K562 (cell line): ENCODE results near the gene PYY. TPM values are rescaled to one million over a fixed set of nuclear protein-coding genes. Genes with fewer than 3 reads are reported as not detected.

Experiments used
- ATAC-seq: fragments of 200-7000 bp; cut with Tn5 transposase; 3 replicates; pipeline ENCODE4 v1.9.1; 2020; ENCODE audit warnings: moderate library complexity
- BruUV-seq: library from RNA; stranded (reverse); fragments of 400-500 nt; replicated peaks from 2 replicates; lab custom pipeline; 2021; lab: Mats Ljungman, UMichigan
- CTCF ChIA-PET: fragments of 300-600 bp; formaldehyde crosslinking; extraction: SDS; loops from one replicate; lab custom pipeline; 2021; ENCODE audit warnings: low intra/inter-chr PET ratio; lab: Yijun Ruan, JAX
- POLR2A ChIA-PET: fragments of 300-600, 350-650 bp; sonication (Branson Sonifier 250); formaldehyde crosslinking; extraction: SDS; loops from one replicate; lab custom pipeline; 2021; ENCODE audit warnings: antibody characterized with exemption, inconsistent platforms; lab: Yijun Ruan, JAX
- DNase-seq, 4 experiments: peaks; one replicate each; pipeline versions ENCODE4 v3.0.0 to v3.0.0-alpha.2; 2011 to 2018; ENCODE audit warnings: low spot score in 3 of 4, mixed read lengths in 3 of 4; ENCODE audit errors: extremely low read depth in 1 of 4
- FAIRE-seq: peaks from 2 replicates; lab custom pipeline; 2011; peaks lifted over from hg19 to GRCh38; lab: Jason Lieb, UNC
- H2AFZ ChIP-seq: 2 replicates; pipeline ENCODE4 v1.6.0; 2011; ENCODE audit warnings: low read depth, low read length, control low read depth, inconsistent platforms
- H3K27ac ChIP-seq: fragments of 200-600 bp; 3 replicates; pipeline ENCODE4 v1.8.0; 2011; ENCODE audit warnings: low read depth, mild to moderate bottlenecking, control low read depth, inconsistent platforms, low read length, moderate library complexity, mixed read lengths; ENCODE audit errors: extremely low read depth
- H3K27me3 ChIP-seq, 2 experiments: fragments of 300-600 bp in 1 of 2; 2 replicates in 1 of 2; 3 replicates in 1 of 2; pipeline versions ENCODE4 v1.6.0 to v1.8.0; 2011; ENCODE audit warnings: inconsistent platforms in 2 of 2, low read length in 2 of 2, mild to moderate bottlenecking in 1 of 2, mixed read lengths in 1 of 2, moderate library complexity in 1 of 2; ENCODE audit not compliant: control insufficient read depth in 2 of 2, insufficient read depth in 2 of 2
- H3K36me3 ChIP-seq: fragments of 300-600 bp; 3 replicates; pipeline ENCODE4 v1.8.0; 2011; ENCODE audit warnings: mild to moderate bottlenecking, low read length, inconsistent platforms; ENCODE audit not compliant: control insufficient read depth, insufficient read depth
- H3K4me1 ChIP-seq, 2 experiments: fragments of 200-600 bp in 1 of 2; replicated peaks in 1 of 2; 2 replicates in 1 of 2; 3 replicates in 1 of 2; pipeline versions ENCODE4 v1.5.1 to v1.8.0; 2011; ENCODE audit warnings: inconsistent platforms in 2 of 2, low read length in 2 of 2, mild to moderate bottlenecking in 1 of 2, mixed read lengths in 1 of 2, moderate library complexity in 1 of 2; ENCODE audit not compliant: control insufficient read depth in 2 of 2, insufficient read depth in 2 of 2
- H3K4me2 ChIP-seq: 2 replicates; pipeline ENCODE4 v1.6.1; 2011; ENCODE audit warnings: low read length, control low read depth, inconsistent platforms, mixed read lengths; ENCODE audit not compliant: insufficient read depth
- H3K4me3 ChIP-seq: fragments of 200-600 bp; sonication (generic), shearing (Covaris generic); 2 replicates; pipeline ENCODE4 v1.5.1; 2016; ENCODE audit warnings: control low read depth, inconsistent platforms
- H3K79me2 ChIP-seq: fragments of 200-600 bp; 3 replicates; pipeline ENCODE4 v1.8.0; 2011; ENCODE audit warnings: low read length, inconsistent platforms; ENCODE audit not compliant: control insufficient read depth, insufficient read depth
- H3K9ac ChIP-seq, 2 experiments: 2 replicates each; pipeline versions ENCODE4 v1.6.0 to v1.6.1; 2011; ENCODE audit warnings: low read depth in 2 of 2, low read length in 2 of 2, control low read depth in 1 of 2, inconsistent platforms in 1 of 2, mild to moderate bottlenecking in 1 of 2, mixed read lengths in 1 of 2; ENCODE audit not compliant: insufficient read depth in 1 of 2
- H3K9me1 ChIP-seq: one replicate; pipeline ENCODE4 v1.6.0; 2011; ENCODE audit warnings: inconsistent platforms, mild to moderate bottlenecking, low read length, moderate library complexity; ENCODE audit not compliant: control insufficient read depth, insufficient read depth
- H3K9me3 ChIP-seq: replicated peaks from 2 replicates; pipeline ENCODE4 v1.5.1; 2011; ENCODE audit warnings: low read depth, low read length, inconsistent platforms; ENCODE audit not compliant: control insufficient read depth, insufficient read depth
- H4K20me1 ChIP-seq: replicated peaks from 2 replicates; pipeline ENCODE4 v1.6.1; 2011; ENCODE audit warnings: low read length, inconsistent platforms, mixed read lengths; ENCODE audit not compliant: control insufficient read depth, insufficient read depth
- BCL6 ChIP-seq: fragments of 250-450 bp; sonication (Bioruptor Pico); IDR thresholded peaks from 2 replicates; pipeline ENCODE4 v1.4.0; 2020
- HDAC1 ChIP-seq, 2 experiments: fragments of 450-650 bp; IDR thresholded peaks; 2 replicates each; pipeline ENCODE4 v1.6.1; 2016 to 2017; ENCODE audit warnings: inconsistent platforms in 1 of 2, mild to moderate bottlenecking in 1 of 2, moderate library complexity in 1 of 2
- KDM5B ChIP-seq: fragments of 200-600 bp; sonication (generic); IDR thresholded peaks from 2 replicates; pipeline ENCODE4 v1.6.1; 2012; ENCODE audit warnings: low read depth, mild to moderate bottlenecking, moderate library complexity, low read length, control low read depth, inconsistent platforms; ENCODE audit not compliant: insufficient replicate concordance
- RFX7 ChIP-seq: fragments of 250-450 bp; sonication (Bioruptor Pico); IDR thresholded peaks from 2 replicates; pipeline ENCODE4 v1.5.1; 2021; ENCODE audit warnings: mild to moderate bottlenecking
- ZNF780A ChIP-seq: fragments of 250-450 bp; sonication (Bioruptor Pico); IDR thresholded peaks from 2 replicates; pipeline ENCODE4 v1.5.0; 2021; ENCODE audit warnings: mild to moderate bottlenecking
- WGBS: fragments of 100-300 bp; shearing (Covaris generic); methylation state at CpG from one replicate; pipeline ENCODE4 v1.1.6; 2016; ENCODE audit warnings: low coverage, mixed read lengths; ENCODE audit not compliant: insufficient coverage; ENCODE audit errors: missing lambda C conversion rate; 5-methylcytosine and 5-hydroxymethylcytosine counted together
- in situ Hi-C: fragments of 300-500 bp; cut with MboI; formaldehyde crosslinking; loops from 4 replicates; pipeline ENCODE4 v1.15.0; 2018; ENCODE audit warnings: inconsistent platforms, mixed read lengths
- intact Hi-C: fragments of 100-400 bp; cut with micrococcal nuclease; formaldehyde crosslinking; loops from 2 replicates; pipeline ENCODE4 v1.14.2; 2022
- polyA plus RNA-seq, 8 experiments: library from polyadenylated mRNA; depleted of rRNA in 4 of 8; stranded (reverse) in 5 of 8; unstranded in 3 of 8; fragments of >200 nt; fragmentation: Nextera tagmentation in 2 of 8; fragmentation: Illumina TruSeq in 1 of 8; extraction: Ambion mirVana in 2 of 8; extraction: Trizol in 1 of 8; gene quantifications; 2 replicates each; pipeline versions ENCODE4 v1.2.1 to v1.2.3, GENCODE V29; 2011 to 2014; ENCODE audit warnings: inconsistent platforms in 1 of 8, missing spikeins in 1 of 8
- total RNA-seq, 7 experiments: library from RNA; depleted of rRNA in 6 of 7; stranded (reverse); fragments of >200 nt in 6 of 7; fragmentation: Illumina TruSeq in 2 of 7; extraction: Trizol in 2 of 7; gene quantifications; 2 replicates each; pipeline versions ENCODE4 v1.2.1 to v1.2.3, GENCODE V29; 2011 to 2021; ENCODE audit warnings: low replicate concordance in 1 of 7
- TF ChIP-seq, protein P1 (sequence below): fragments of 250-450 bp; sonication (Bioruptor Pico); IDR thresholded peaks from 2 replicates; pipeline ENCODE4 v1.5.0; 2022; ENCODE audit warnings: mild to moderate bottlenecking
- TF ChIP-seq, protein P2 (sequence below): fragments of 200-800 bp; sonication (Bioruptor generic); IDR thresholded peaks from 2 replicates; pipeline ENCODE4 v1.6.1; 2017; ENCODE audit warnings: missing genetic modification characterization, missing compliant biosample characterization
- TF ChIP-seq, protein P3 (sequence below): sonication (generic); formaldehyde crosslinking; IDR thresholded peaks from 2 replicates; pipeline ENCODE4 v1.8.1; 2023; ENCODE audit warnings: mild to moderate bottlenecking, missing genetic modification reagents

The PYY gene
- total and polyA plus RNA-seq, 9 of the 15 experiments (the other 6 are each of a cell fraction or from before 2014, with no cell fraction given) = not detected

DNA sequence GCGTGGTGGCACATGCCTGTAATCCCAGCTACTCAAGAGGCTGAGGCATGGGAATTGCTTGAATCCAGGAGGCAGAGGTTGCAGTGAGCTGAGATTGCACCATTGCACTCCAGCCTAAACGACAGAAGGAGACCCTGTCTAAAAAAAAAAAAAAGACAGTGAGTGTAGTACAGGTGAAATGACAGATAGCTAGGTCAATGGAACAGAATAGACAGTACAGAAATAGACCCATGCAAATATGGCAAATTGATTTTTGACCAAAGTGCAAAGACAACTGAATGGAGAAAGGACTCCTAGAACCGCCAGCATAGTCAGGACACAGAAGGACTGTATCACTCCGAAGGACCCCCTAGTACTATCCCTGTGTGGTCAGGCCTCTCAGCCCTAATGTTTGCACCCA lies 16.6 kb upstream of the PYY start:
- H3K4me3 ChIP-seq = no peak overlapping the region
- H3K36me3 ChIP-seq = no peaks in the 10 kb centered on the region
- H3K4me1 ChIP-seq = no peaks in the 10 kb centered on the region
- no peak overlapping the region for H3K27ac ChIP-seq
- WGBS = 4% methylated on average over 4 of the region's 4 CpGs
- H3K27me3 ChIP-seq = peaks cover 21 to 51% of the 10 kb centered on the region in 2 experiments
- no TSS peak for BruUV-seq
- no peak overlapping the region for H2AFZ ChIP-seq
- H3K79me2 ChIP-seq = no peaks in the 10 kb centered on the region
- FAIRE-seq (no peak), DNase-seq (no peak), ATAC-seq (no peak)
- intact Hi-C loops (no loop called here), in situ Hi-C loops (no loop called here)
- CTCF ChIA-PET = no interaction called here
- 0 out of 2 replicates have a peak, but pooled peaks cover 4% of the 10 kb centered on the region for H4K20me1 ChIP-seq
- no peaks in the 10 kb centered on the region for H3K9me3 ChIP-seq
- H3K9ac ChIP-seq = no peak overlapping the region
- no peaks in the 10 kb centered on the region for H3K9me1 ChIP-seq
- no peak overlapping the region for H3K4me2 ChIP-seq
- TF ChIP-seq HDAC1 (IDR thresholded peaks at IDR 0.05) (no peak), BCL6 (no peak), RFX7 (CRISPR knock-in tag) (no peak), KDM5B (no peak), ZNF780A (CRISPR knock-in tag) (no peak)
- TF ChIP-seq, protein P1, sequence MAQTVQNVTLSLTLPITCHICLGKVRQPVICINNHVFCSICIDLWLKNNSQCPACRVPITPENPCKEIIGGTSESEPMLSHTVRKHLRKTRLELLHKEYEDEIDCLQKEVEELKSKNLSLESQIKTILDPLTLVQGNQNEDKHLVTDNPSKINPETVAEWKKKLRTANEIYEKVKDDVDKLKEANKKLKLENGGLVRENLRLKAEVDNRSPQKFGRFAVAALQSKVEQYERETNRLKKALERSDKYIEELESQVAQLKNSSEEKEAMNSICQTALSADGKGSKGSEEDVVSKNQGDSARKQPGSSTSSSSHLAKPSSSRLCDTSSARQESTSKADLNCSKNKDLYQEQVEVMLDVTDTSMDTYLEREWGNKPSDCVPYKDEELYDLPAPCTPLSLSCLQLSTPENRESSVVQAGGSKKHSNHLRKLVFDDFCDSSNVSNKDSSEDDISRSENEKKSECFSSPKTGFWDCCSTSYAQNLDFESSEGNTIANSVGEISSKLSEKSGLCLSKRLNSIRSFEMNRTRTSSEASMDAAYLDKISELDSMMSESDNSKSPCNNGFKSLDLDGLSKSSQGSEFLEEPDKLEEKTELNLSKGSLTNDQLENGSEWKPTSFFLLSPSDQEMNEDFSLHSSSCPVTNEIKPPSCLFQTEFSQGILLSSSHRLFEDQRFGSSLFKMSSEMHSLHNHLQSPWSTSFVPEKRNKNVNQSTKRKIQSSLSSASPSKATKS = no peak
- TF ChIP-seq, protein P2, sequence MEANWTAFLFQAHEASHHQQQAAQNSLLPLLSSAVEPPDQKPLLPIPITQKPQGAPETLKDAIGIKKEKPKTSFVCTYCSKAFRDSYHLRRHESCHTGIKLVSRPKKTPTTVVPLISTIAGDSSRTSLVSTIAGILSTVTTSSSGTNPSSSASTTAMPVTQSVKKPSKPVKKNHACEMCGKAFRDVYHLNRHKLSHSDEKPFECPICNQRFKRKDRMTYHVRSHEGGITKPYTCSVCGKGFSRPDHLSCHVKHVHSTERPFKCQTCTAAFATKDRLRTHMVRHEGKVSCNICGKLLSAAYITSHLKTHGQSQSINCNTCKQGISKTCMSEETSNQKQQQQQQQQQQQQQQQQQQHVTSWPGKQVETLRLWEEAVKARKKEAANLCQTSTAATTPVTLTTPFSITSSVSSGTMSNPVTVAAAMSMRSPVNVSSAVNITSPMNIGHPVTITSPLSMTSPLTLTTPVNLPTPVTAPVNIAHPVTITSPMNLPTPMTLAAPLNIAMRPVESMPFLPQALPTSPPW (CRISPR knock-in tag) = no peak
- TF ChIP-seq, protein P3, sequence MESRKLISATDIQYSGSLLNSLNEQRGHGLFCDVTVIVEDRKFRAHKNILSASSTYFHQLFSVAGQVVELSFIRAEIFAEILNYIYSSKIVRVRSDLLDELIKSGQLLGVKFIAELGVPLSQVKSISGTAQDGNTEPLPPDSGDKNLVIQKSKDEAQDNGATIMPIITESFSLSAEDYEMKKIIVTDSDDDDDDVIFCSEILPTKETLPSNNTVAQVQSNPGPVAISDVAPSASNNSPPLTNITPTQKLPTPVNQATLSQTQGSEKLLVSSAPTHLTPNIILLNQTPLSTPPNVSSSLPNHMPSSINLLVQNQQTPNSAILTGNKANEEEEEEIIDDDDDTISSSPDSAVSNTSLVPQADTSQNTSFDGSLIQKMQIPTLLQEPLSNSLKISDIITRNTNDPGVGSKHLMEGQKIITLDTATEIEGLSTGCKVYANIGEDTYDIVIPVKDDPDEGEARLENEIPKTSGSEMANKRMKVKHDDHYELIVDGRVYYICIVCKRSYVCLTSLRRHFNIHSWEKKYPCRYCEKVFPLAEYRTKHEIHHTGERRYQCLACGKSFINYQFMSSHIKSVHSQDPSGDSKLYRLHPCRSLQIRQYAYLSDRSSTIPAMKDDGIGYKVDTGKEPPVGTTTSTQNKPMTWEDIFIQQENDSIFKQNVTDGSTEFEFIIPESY = no peak
- POLR2A ChIA-PET = interaction anchor here (1.2 kb wide), 1 partner anchor 12 kb away, joined by 7 read pairs; no protein-coding TSS in a partner anchor
